ENCODE results near the gene MTHFD1L. TPM values are rescaled to one million over a fixed set of nuclear protein-coding genes. Genes with fewer than 3 reads are reported as not detected.

The MTHFD1L gene
- total and polyA plus RNA-seq, 2 donors (not counting 3 experiments of a cell fraction or from before 2014, with no cell fraction given) = 40.2 to 120 TPM

DNA sequence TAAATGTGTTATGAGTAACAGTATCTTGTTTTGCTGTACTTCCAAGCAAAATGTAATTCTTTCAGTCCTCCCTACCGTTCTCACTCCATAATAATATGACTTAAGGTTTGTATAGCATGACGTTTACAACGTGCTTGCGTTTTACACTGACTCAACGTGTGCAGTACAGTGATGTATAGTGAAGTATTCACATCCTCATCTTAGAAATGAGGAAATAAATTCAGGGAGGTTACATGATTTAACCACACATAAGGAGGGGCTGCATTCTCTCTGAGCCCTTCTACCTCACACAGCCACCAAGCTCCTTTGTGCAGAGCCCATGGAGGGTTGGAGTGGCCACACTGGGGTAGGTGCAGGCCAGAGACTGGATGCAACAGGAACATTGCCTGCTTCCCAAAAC is 164.5 kb downstream of the MTHFD1L start:
- POLR2A ChIA-PET = no interaction called here
- intact Hi-C loops (cut with micrococcal nuclease) = no loop called here
- H3K4me2 ChIP-seq (ENCODE audit: insufficient read depth, low read length) = no peak overlapping the region

More for the DNA sequence above, 164.5 kb downstream of the MTHFD1L start:
- H3K9ac ChIP-seq (replicated peaks; ENCODE audit: extremely low read depth, insufficient read depth, low read length) = no peak overlapping the region
- TF ChIP-seq MYC (IDR thresholded peaks at IDR 0.05; ENCODE audit: low read depth, low read length) (no peak), FOS (IDR thresholded peaks at IDR 0.05; ENCODE audit: borderline replicate concordance, insufficient read depth, low read length) (no peak), GATA2 (IDR thresholded peaks at IDR 0.05; ENCODE audit: insufficient read depth, insufficient read length, low read depth, low read length) (no peak), JUN (IDR thresholded peaks at IDR 0.05; ENCODE audit: borderline replicate concordance, insufficient read depth, insufficient read length, low read depth) (no peak), EZH2 (IDR thresholded peaks at IDR 0.05; ENCODE audit: borderline replicate concordance, low read depth, low read length, severe bottlenecking) (no peak), POLR2AphosphoS5 (IDR thresholded peaks at IDR 0.05; ENCODE audit: insufficient read depth, low read depth, low read length) (no peak), POLR2A (IDR thresholded peaks at IDR 0.05; ENCODE audit: low read depth, low read length) (no peak)
- TF ChIP-seq, protein P1, sequence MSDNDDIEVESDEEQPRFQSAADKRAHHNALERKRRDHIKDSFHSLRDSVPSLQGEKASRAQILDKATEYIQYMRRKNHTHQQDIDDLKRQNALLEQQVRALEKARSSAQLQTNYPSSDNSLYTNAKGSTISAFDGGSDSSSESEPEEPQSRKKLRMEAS (IDR thresholded peaks at IDR 0.05; ENCODE audit: insufficient read depth, insufficient read length) = no peak
- TF ChIP-seq, protein P2, sequence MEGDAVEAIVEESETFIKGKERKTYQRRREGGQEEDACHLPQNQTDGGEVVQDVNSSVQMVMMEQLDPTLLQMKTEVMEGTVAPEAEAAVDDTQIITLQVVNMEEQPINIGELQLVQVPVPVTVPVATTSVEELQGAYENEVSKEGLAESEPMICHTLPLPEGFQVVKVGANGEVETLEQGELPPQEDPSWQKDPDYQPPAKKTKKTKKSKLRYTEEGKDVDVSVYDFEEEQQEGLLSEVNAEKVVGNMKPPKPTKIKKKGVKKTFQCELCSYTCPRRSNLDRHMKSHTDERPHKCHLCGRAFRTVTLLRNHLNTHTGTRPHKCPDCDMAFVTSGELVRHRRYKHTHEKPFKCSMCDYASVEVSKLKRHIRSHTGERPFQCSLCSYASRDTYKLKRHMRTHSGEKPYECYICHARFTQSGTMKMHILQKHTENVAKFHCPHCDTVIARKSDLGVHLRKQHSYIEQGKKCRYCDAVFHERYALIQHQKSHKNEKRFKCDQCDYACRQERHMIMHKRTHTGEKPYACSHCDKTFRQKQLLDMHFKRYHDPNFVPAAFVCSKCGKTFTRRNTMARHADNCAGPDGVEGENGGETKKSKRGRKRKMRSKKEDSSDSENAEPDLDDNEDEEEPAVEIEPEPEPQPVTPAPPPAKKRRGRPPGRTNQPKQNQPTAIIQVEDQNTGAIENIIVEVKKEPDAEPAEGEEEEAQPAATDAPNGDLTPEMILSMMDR (IDR thresholded peaks at IDR 0.05; ENCODE audit: extremely low read depth in 1 of 2, insufficient read depth in 1 of 2, low read depth in 1 of 2, low read length in 2 of 2) = no peak
- FAIRE-seq (no peak), DNase-seq (ENCODE audit: low read depth, low spot score) (no peak)
- H4K20me1 ChIP-seq (replicated peaks; ENCODE audit: control insufficient read depth, extremely low read depth, insufficient read depth, low read length) = no peaks in the 10 kb centered on the region
- H3K36me3 ChIP-seq (ENCODE audit: control insufficient read depth in 2 of 2, extremely low read depth in 1 of 2, insufficient read depth in 2 of 2, low read length in 2 of 2) = peaks cover under 1 to 11% of the 10 kb centered on the region in 2 experiments
- no peaks in the 10 kb centered on the region for H3K9me3 ChIP-seq (replicated peaks; ENCODE audit: control insufficient read depth, insufficient read depth, low read length)
- H3K9me1 ChIP-seq (replicated peaks; ENCODE audit: control insufficient read depth, extremely low read depth, insufficient read depth, low read length) = no peaks in the 10 kb centered on the region
- H3K27me3 ChIP-seq (ENCODE audit: control insufficient read depth in 2 of 2, insufficient read depth in 2 of 2, low read length in 2 of 2) = no peaks in the 10 kb centered on the region
- BruUV-seq (replicated peaks) = no TSS peak
- H3K27ac ChIP-seq (ENCODE audit: insufficient read depth, low read depth, low read length) = no peak overlapping the region
- no peak overlapping the region for H3K4me3 ChIP-seq (replicated peaks in 1 of 3; ENCODE audit: insufficient read depth in 1 of 3, low read depth in 1 of 3, low read length in 3 of 3)
- H3K4me1 ChIP-seq (ENCODE audit: control insufficient read depth, extremely low read depth, insufficient read depth, low read length) = no peaks in the 10 kb centered on the region
- no peaks in the 10 kb centered on the region for H3K79me2 ChIP-seq (ENCODE audit: control insufficient read depth, insufficient read depth, low read length)
- dilution Hi-C loops (cut with MboI; ENCODE audit: extremely low pct_ligation_motif_present, low sequenced_read_pairs) = no loop called here
- CTCF ChIA-PET = interaction anchor here (1.2 to 3.9 kb wide), 2 partner anchors 12 to 16 kb away, joined by 4 to 13 read pairs; no protein-coding TSS in a partner anchor
- no peak overlapping the region for H2AFZ ChIP-seq (ENCODE audit: low read depth, low read length)
